Prostate gland (tissue), 2 donors: ENCODE results near the gene ZBTB32. TPM values are rescaled to one million over a fixed set of nuclear protein-coding genes. Genes with fewer than 3 reads are reported as not detected.

Source experiments
- DNase-seq: peaks from one replicate; pipeline ENCODE4 v3.0.0-alpha.2; 2019; ENCODE audit warnings: low spot score
- H3K27ac ChIP-seq, 2 donors: fragments of 200-600 bp; sonication (generic); 2 replicates each; pipeline ENCODE4 v1.5.1; 2017 to 2019
- H3K27me3 ChIP-seq: fragments of 200-600 bp; sonication (generic); replicated peaks from 2 replicates; pipeline ENCODE4 v1.5.1; 2019; ENCODE audit not compliant: insufficient read depth
- H3K36me3 ChIP-seq, 2 donors: fragments of 200-600 bp; sonication (generic); 1 replicate in 1 of 2; 2 replicates in 1 of 2; pipeline versions ENCODE4 v1.5.1 to v1.8.1; 2017 to 2019
- H3K4me1 ChIP-seq: fragments of 200-600 bp; sonication (generic); replicated peaks from 2 replicates; pipeline ENCODE4 v1.5.1; 2019
- H3K4me3 ChIP-seq, 2 donors: fragments of 200-600 bp; sonication (generic); 2 replicates each; pipeline ENCODE4 v1.5.1; 2017 to 2019
- H3K9me3 ChIP-seq: fragments of 200-600 bp; sonication (generic); 2 replicates; pipeline ENCODE4 v1.5.1; 2017
- POLR2A ChIP-seq: fragments of 450-650 bp; IDR thresholded peaks from one replicate; pipeline ENCODE4 v1.6.1; 2016; ENCODE audit warnings: antibody characterized with exemption, mild to moderate bottlenecking
- POLR2AphosphoS5 ChIP-seq: sonication (generic); formaldehyde crosslinking; IDR thresholded peaks from one replicate; pipeline ENCODE4 v1.6.1; 2017; ENCODE audit warnings: antibody characterized with exemption
- WGBS: methylation state at CpG from one replicate; pipeline ENCODE4 v1.1.5; 2018; 5-methylcytosine and 5-hydroxymethylcytosine counted together
- intact Hi-C: fragments of 100-400 bp; cut with DNase I; formaldehyde crosslinking; loops from one replicate; pipeline ENCODE4 v1.14.2; 2022
- total RNA-seq, 2 donors: library from RNA; depleted of rRNA; stranded (reverse); fragments of >200 nt; gene quantifications; one replicate each; pipeline ENCODE4 v1.1.0, GENCODE V29; 2016
- TF ChIP-seq, protein P1 (sequence below), 4 experiments: fragments of 200-600 bp in 2 of 4; fragments of 450-650 bp in 2 of 4; sonication (generic) in 2 of 4; IDR thresholded peaks; 1 replicate in 3 of 4; 2 replicates in 1 of 4; pipeline ENCODE4 v1.5.1; 2016 to 2019; ENCODE audit warnings: antibody characterized with exemption in 4 of 4, mild to moderate bottlenecking in 2 of 4, moderate library complexity in 2 of 4

ZBTB32 gene
- total RNA-seq, 2 donors from 2014 or later: 3.1 TPM; not detected in 1

GRCh38 chr19:35760711-35761349 lies 56.5 kb downstream of the ZBTB32 start:
- no peaks in the 10 kb centered on the region for H3K9me3 ChIP-seq
- H3K4me3 ChIP-seq: no peak overlapping the region
- peaks cover 6% of the 10 kb centered on the region for H3K4me1 ChIP-seq
- WGBS: 94% methylated on average over 4 of the region's 4 CpGs
- H3K36me3 ChIP-seq: no peaks in the 10 kb centered on the region
- DNase-seq: no peak
- intact Hi-C loops: no loop called here
- TF ChIP-seq POLR2AphosphoS5: no peak
- no peak for TF ChIP-seq POLR2A
- TF ChIP-seq, protein P1, sequence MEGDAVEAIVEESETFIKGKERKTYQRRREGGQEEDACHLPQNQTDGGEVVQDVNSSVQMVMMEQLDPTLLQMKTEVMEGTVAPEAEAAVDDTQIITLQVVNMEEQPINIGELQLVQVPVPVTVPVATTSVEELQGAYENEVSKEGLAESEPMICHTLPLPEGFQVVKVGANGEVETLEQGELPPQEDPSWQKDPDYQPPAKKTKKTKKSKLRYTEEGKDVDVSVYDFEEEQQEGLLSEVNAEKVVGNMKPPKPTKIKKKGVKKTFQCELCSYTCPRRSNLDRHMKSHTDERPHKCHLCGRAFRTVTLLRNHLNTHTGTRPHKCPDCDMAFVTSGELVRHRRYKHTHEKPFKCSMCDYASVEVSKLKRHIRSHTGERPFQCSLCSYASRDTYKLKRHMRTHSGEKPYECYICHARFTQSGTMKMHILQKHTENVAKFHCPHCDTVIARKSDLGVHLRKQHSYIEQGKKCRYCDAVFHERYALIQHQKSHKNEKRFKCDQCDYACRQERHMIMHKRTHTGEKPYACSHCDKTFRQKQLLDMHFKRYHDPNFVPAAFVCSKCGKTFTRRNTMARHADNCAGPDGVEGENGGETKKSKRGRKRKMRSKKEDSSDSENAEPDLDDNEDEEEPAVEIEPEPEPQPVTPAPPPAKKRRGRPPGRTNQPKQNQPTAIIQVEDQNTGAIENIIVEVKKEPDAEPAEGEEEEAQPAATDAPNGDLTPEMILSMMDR (IDR thresholded peaks at IDR 0.05): no peak
- H3K27ac ChIP-seq: no peak overlapping the region
- no peaks in the 10 kb centered on the region for H3K27me3 ChIP-seq

GRCh38 chr19:35764432-35765315 lies 60.3 kb downstream of the ZBTB32 start:
- 94% methylated on average over 17 of the region's 17 CpGs for WGBS
- Histone ChIP-seq H3K9me3 (no peaks in the 10 kb centered on the region), H3K36me3 (no peaks in the 10 kb centered on the region), H3K4me1 (peaks cover 2% of the 10 kb centered on the region), H3K27me3 (no peaks in the 10 kb centered on the region), H3K27ac (no peak overlapping the region), H3K4me3 (no peak overlapping the region)
- no peak for TF ChIP-seq POLR2AphosphoS5
- TF ChIP-seq POLR2A: no peak
- TF ChIP-seq, protein P1 (IDR thresholded peaks at IDR 0.05): no peak
- no peak for DNase-seq
- intact Hi-C loops: no loop called here

Other genes starting within 250 kb of the ZBTB32 start
- gene KRTDAP, start 214.1 kb upstream of the ZBTB32 start, total RNA-seq: 10 to 100 TPM in 1 of 2 donors, 1 to 10 TPM in 1; 3.6 to 58.6 TPM
- gene DMKN, start 190.9 kb upstream of the ZBTB32 start, total RNA-seq: 10 to 100 TPM; 50.9 to 80.5 TPM
- 1 to 10 TPM in 1 of 2 donors, under 1 TPM in 1; 0.32 to 4.9 TPM for gene SBSN, start 176.2 kb upstream of the ZBTB32 start, total RNA-seq
- 10 to 100 TPM in 1 of 2 donors, not detected in 1; 13.4 TPM for gene GAPDHS, start 171.1 kb upstream of the ZBTB32 start, total RNA-seq
- 100 to 1,000 TPM; 105 to 120 TPM for gene TMEM147, start 158.9 kb upstream of the ZBTB32 start, total RNA-seq
- gene ATP4A, start 140.9 kb upstream of the ZBTB32 start, total RNA-seq: 1 to 10 TPM in 1 of 2 donors, not detected in 1; 1.9 TPM
- gene PMIS2, start 118.4 kb upstream of the ZBTB32 start, total RNA-seq: not detected
- 10 to 100 TPM; 10.0 to 17.5 TPM for gene HAUS5, start 91.8 kb upstream of the ZBTB32 start, total RNA-seq
- 100 to 1,000 TPM in 1 of 2 donors, 10 to 100 TPM in 1; 81.4 to 114 TPM for gene RBM42, start 75.5 kb upstream of the ZBTB32 start, total RNA-seq
- gene ETV2, start 62.8 kb upstream of the ZBTB32 start, total RNA-seq: 1 to 10 TPM; 1.2 to 6.6 TPM
- gene COX6B1, start 56.2 kb upstream of the ZBTB32 start, total RNA-seq: 100 to 1,000 TPM; 334 to 665 TPM
- gene UPK1A, start 38.0 kb upstream of the ZBTB32 start, total RNA-seq: 1 to 10 TPM; 3.8 to 5.5 TPM
- 10 to 100 TPM; 32.3 to 89.5 TPM for gene KMT2B, start 13.4 kb downstream of the ZBTB32 start, total RNA-seq
- 10 to 100 TPM in 1 of 2 donors, 1 to 10 TPM in 1; 9.4 to 16.1 TPM for gene IGFLR1, start 37.9 kb downstream of the ZBTB32 start, total RNA-seq
- 10 to 100 TPM; 14.6 to 45.0 TPM for gene U2AF1L4, start 40.9 kb downstream of the ZBTB32 start, total RNA-seq
- 10 to 100 TPM; 39.9 to 65.2 TPM for gene PSENEN, start 41.1 kb downstream of the ZBTB32 start, total RNA-seq
- 10 to 100 TPM in 1 of 2 donors, 1 to 10 TPM in 1; 4.2 to 13.0 TPM for gene LIN37, start 44.0 kb downstream of the ZBTB32 start, total RNA-seq
- gene HSPB6, start 52.5 kb downstream of the ZBTB32 start, total RNA-seq: 10 to 100 TPM; 32.2 to 78.5 TPM
- gene PROSER3, start 53.6 kb downstream of the ZBTB32 start, total RNA-seq: 10 to 100 TPM; 13.6 to 19.2 TPM
- 10 to 100 TPM; 13.2 to 38.1 TPM for gene ARHGAP33, start 71.0 kb downstream of the ZBTB32 start, total RNA-seq
- gene PRODH2, start 108.3 kb downstream of the ZBTB32 start, total RNA-seq: not detected
- under 1 TPM in 1 of 2 donors, not detected in 1; 0.23 TPM for gene NPHS1, start 147.9 kb downstream of the ZBTB32 start, total RNA-seq
- gene KIRREL2, start 152.4 kb downstream of the ZBTB32 start, total RNA-seq: 1 to 10 TPM in 1 of 2 donors, not detected in 1; 1.2 TPM
- gene APLP1, start 164.0 kb downstream of the ZBTB32 start, total RNA-seq: 10 to 100 TPM in 1 of 2 donors, 1 to 10 TPM in 1; 3.6 to 38.0 TPM
- 10 to 100 TPM in 1 of 2 donors, 1 to 10 TPM in 1; 5.6 to 10.8 TPM for gene NFKBID, start 196.0 kb downstream of the ZBTB32 start, total RNA-seq
- 1 to 10 TPM in 1 of 2 donors, not detected in 1; 4.9 TPM for gene HCST, start 198.0 kb downstream of the ZBTB32 start, total RNA-seq
- 10 to 100 TPM; 30.6 to 60.7 TPM for gene TYROBP, start 203.7 kb downstream of the ZBTB32 start, total RNA-seq
- 10 to 100 TPM; 21.7 to 32.3 TPM for gene LRFN3, start 231.8 kb downstream of the ZBTB32 start, total RNA-seq